SU-DHL-6 (cell line): ENCODE results near the gene IFI16.

ENCODE experiments used
- H2AFZ ChIP-seq: fragments of 200-600 bp; sonication (generic); 2 replicates; pipeline ENCODE4 v1.6.1; 2014; ENCODE audit warnings: low read depth, mild to moderate bottlenecking, moderate library complexity, mixed read lengths, antibody characterized with exemption, low read length; ENCODE audit not compliant: severe bottlenecking
- H3F3A ChIP-seq: fragments of 200-600 bp; shearing (Covaris generic); 2 replicates; pipeline ENCODE4 v1.6.0; 2016; ENCODE audit warnings: antibody characterized with exemption, mild to moderate bottlenecking; ENCODE audit not compliant: insufficient read depth
- H3K27ac ChIP-seq: fragments of 200-600 bp; sonication (generic); 2 replicates; pipeline ENCODE4 v1.5.1; 2016; ENCODE audit warnings: low read depth, mild to moderate bottlenecking, low read length, moderate library complexity, mixed read lengths
- H3K27me3 ChIP-seq: fragments of 200-600 bp; sonication (generic), shearing (Covaris generic); 2 replicates; pipeline ENCODE4 v1.6.0; 2014; ENCODE audit warnings: mild to moderate bottlenecking, low read length
- H3K36me3 ChIP-seq: fragments of 200-600 bp; sonication (generic); 2 replicates; pipeline ENCODE4 v1.6.1; 2014; ENCODE audit warnings: mild to moderate bottlenecking, low read length, mixed read lengths
- H3K4me2 ChIP-seq: fragments of 300-600, 200-600 bp; shearing (Covaris generic), sonication (generic); 2 replicates; pipeline ENCODE4 v1.6.0; 2014; ENCODE audit warnings: low read length, low read depth, mild to moderate bottlenecking; ENCODE audit not compliant: poor library complexity, severe bottlenecking
- H3K4me3 ChIP-seq: fragments of 200-600 bp; sonication (generic); 2 replicates; pipeline ENCODE4 v1.5.1; 2014; ENCODE audit warnings: antibody characterized with exemption, low read length, mild to moderate bottlenecking, mixed read lengths; ENCODE audit not compliant: insufficient read depth, poor library complexity, severe bottlenecking
- H3K79me2 ChIP-seq: fragments of 200-600 bp; sonication (generic); 2 replicates; pipeline ENCODE4 v1.6.1; 2014; ENCODE audit warnings: mild to moderate bottlenecking, low read length, moderate library complexity; ENCODE audit not compliant: insufficient read depth
- H3K9ac ChIP-seq: fragments of 200-600 bp; sonication (generic); 2 replicates; pipeline ENCODE4 v1.7.0; 2014; ENCODE audit warnings: mild to moderate bottlenecking, low read length
- H3K9me2 ChIP-seq: fragments of 200-600 bp; sonication (generic); replicated peaks from 2 replicates; pipeline ENCODE4 v1.6.1; 2014; ENCODE audit warnings: low read length; ENCODE audit not compliant: insufficient read depth
- H3K9me3 ChIP-seq: fragments of 200-600 bp; sonication (generic); 2 replicates; pipeline ENCODE4 v1.6.1; 2014; ENCODE audit warnings: low read length, mixed read lengths; ENCODE audit not compliant: insufficient read depth
- H4K20me1 ChIP-seq: fragments of 200-600 bp; sonication (generic); 2 replicates; pipeline ENCODE4 v1.6.1; 2014; ENCODE audit warnings: low read depth, mild to moderate bottlenecking, antibody characterized with exemption, low read length, moderate library complexity, mixed read lengths
- CTCF ChIP-seq: fragments of 200-600 bp; sonication (generic); IDR thresholded peaks from one replicate; pipeline ENCODE4 v1.5.1; 2017; ENCODE audit warnings: antibody characterized with exemption, mild to moderate bottlenecking, low read length, moderate library complexity; ENCODE audit not compliant: insufficient read depth, poor library complexity, severe bottlenecking
- EZH2phosphoT487 ChIP-seq: fragments of 200-600 bp; sonication (generic), shearing (Covaris generic); conservative IDR thresholded peaks from 2 replicates; pipeline ENCODE4 v1.6.1; 2018; ENCODE audit warnings: mild to moderate bottlenecking, antibody characterized with exemption, low read length, moderate library complexity, mixed read lengths

Gene IFI16

DNA sequence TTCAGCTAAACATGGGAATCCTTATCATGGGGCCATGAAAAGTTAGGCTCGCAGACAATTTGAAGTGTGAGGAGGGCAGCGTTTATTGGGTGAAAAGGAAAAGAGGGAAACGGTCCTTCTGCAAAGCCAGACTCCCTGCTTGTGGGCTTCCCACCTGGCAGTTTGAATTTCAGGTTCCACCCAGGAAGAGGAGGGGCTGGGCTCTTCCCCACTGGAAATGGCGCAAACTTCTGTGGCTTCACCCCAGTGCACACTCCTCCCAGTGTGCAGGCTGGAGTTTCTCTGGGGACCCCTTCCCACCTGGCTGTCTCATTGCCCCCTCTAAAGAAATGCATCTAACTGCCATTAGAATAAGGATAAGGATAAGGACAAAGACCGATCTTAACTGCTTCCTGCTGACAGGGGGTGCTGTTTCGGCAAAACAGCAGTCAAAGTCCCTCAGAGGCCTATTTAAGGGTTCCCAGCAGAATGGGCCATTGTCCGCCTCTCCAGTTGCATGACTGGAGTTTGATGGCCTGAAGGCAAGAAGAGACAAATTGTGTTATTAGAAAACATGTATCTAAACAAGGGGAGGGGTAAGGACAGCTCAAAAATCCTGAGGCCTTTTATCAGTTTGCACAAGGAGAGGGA, 46.5 kb downstream of the IFI16 start:
- H3K36me3 ChIP-seq, result peaks cover 59% of the 10 kb centered on the region
- TF ChIP-seq CTCF (peak; percentile 69), EZH2phosphoT487 (no peak)

GRCh38 chr1:159058751-159059150, 49.0 kb downstream of the IFI16 start:
- Histone ChIP-seq H3K36me3 (peaks cover 58% of the 10 kb centered on the region), H3K4me3 (no peak overlapping the region), H3K9me2 (no peaks in the 10 kb centered on the region), H3K27me3 (no peaks in the 10 kb centered on the region), H4K20me1 (no peaks in the 10 kb centered on the region), H3K27ac (no peak overlapping the region), H3K9me3 (no peaks in the 10 kb centered on the region), H3F3A (peaks cover 51% of the 10 kb centered on the region), H3K79me2 (no peaks in the 10 kb centered on the region), H2AFZ (no peak overlapping the region), H3K9ac (no peak overlapping the region), H3K4me2 (no peak overlapping the region)
- TF ChIP-seq EZH2phosphoT487 (no peak), CTCF (no peak)

More for the DNA sequence above, 46.5 kb downstream of the IFI16 start:
- Histone ChIP-seq H3K79me2 (no peaks in the 10 kb centered on the region), H3F3A (peaks cover 70% of the 10 kb centered on the region), H3K9me3 (no peaks in the 10 kb centered on the region), H2AFZ (no peak overlapping the region), H4K20me1 (no peaks in the 10 kb centered on the region), H3K9me2 (no peaks in the 10 kb centered on the region), H3K27ac (peak overlapping the region; percentile 66), H3K27me3 (no peaks in the 10 kb centered on the region), H3K9ac (no peak overlapping the region), H3K4me2 (no peak overlapping the region), H3K4me3 (no peak overlapping the region)

DNA sequence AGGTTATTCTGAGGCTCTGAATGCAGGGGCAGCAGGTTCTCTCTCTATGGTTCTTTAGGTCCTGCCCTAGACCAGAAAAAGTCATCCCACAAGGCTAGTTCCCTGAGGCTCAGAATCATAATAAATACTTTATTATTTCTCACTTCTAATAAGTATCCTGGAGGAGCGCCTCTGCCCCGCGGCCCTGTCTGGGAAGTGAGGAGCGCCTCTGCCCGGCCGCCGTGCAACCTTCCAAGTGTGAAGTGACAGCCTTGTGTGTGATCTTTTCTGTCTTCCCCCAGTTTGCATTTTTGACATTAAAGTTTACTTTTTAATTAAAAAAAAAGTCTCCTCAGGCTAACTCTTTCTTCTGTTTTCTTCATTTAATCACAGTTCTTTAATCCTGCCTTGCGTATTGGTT, 55.4 kb downstream of the IFI16 start:
- H3K27me3 ChIP-seq, result no peaks in the 10 kb centered on the region
- H3K4me3 ChIP-seq, result no peak overlapping the region
- no peak for TF ChIP-seq EZH2phosphoT487
- no peak for TF ChIP-seq CTCF
- no peaks in the 10 kb centered on the region for H3K9me3 ChIP-seq
- H3K9ac ChIP-seq, result no peak overlapping the region
- peaks cover 39% of the 10 kb centered on the region for H3F3A ChIP-seq
- no peak overlapping the region for H3K4me2 ChIP-seq
- H3K9me2 ChIP-seq, result no peaks in the 10 kb centered on the region
- H2AFZ ChIP-seq, result no peak overlapping the region
- peaks cover 53% of the 10 kb centered on the region for H3K36me3 ChIP-seq
- H4K20me1 ChIP-seq, result no peaks in the 10 kb centered on the region
- peak overlapping the region; percentile 19; the same call in 1 of the 2 replicates for H3K27ac ChIP-seq
- peaks cover 27% of the 10 kb centered on the region for H3K79me2 ChIP-seq
